HAP-1 (cell line): ENCODE measurements around the gene LRRC41.
"Not testable (repeated sequence)": the region's sequence is repeated elsewhere in the genome, so short reads cannot be mapped to it uniquely, and the experiment has no call there.

ENCODE experiments used
- DNase-seq, 2 experiments: peaks; one replicate each; pipeline ENCODE4 v3.0.0-alpha.2; 2016 to 2020; ENCODE audit warnings: low spot score in 2 of 2
- H3K27me3 ChIP-seq: fragments of 250-450 bp; sonication (Bioruptor Pico); 2 replicates; pipeline ENCODE4 v1.5.1; 2020; ENCODE audit warnings: low read depth, mild to moderate bottlenecking, moderate library complexity
- H3K36me3 ChIP-seq: fragments of 250-450 bp; sonication (Bioruptor Pico); replicated peaks from 2 replicates; pipeline ENCODE4 v1.5.1; 2020; ENCODE audit warnings: mild to moderate bottlenecking
- H3K4me1 ChIP-seq: fragments of 250-450 bp; sonication (Bioruptor Pico); 2 replicates; pipeline ENCODE4 v1.5.1; 2020; ENCODE audit warnings: mild to moderate bottlenecking
- H3K4me3 ChIP-seq: fragments of 250-450 bp; sonication (Bioruptor Pico); 2 replicates; pipeline ENCODE4 v1.5.1; 2020; ENCODE audit warnings: mild to moderate bottlenecking, moderate library complexity
- H3K9me3 ChIP-seq: fragments of 250-450 bp; sonication (Bioruptor Pico); 2 replicates; pipeline ENCODE4 v1.5.1; 2020; ENCODE audit warnings: mild to moderate bottlenecking, moderate library complexity
- in situ Hi-C: fragments of 300-500 bp; cut with MboI; formaldehyde crosslinking; loops from 3 replicates; pipeline ENCODE4 v1.14.3; 2020; ENCODE audit warnings: low sequenced_read_pairs, inconsistent platforms, mixed read lengths

LRRC41 gene

GRCh38 chr1:46334030-46334384, 30.6 kb upstream of the LRRC41 start:
- Histone ChIP-seq H3K4me1 (0 out of 2 replicates have a peak, but pooled peaks cover 3% of the 10 kb centered on the region), H3K9me3 (no peaks in the 10 kb centered on the region), H3K36me3 (no peaks in the 10 kb centered on the region), H3K27me3 (no peaks in the 10 kb centered on the region), H3K4me3 (no peak overlapping the region)
- DNase-seq, result no peak
- in situ Hi-C loops, result no loop called here

- peak; percentile 44 for DNase-seq
- Histone ChIP-seq H3K4me1 (0 out of 2 replicates have a peak, but pooled peaks cover 3% of the 10 kb centered on the region), H3K36me3 (no peaks in the 10 kb centered on the region), H3K9me3 (no peaks in the 10 kb centered on the region), H3K4me3 (no peak overlapping the region), H3K27me3 (no peaks in the 10 kb centered on the region)
- in situ Hi-C loops, result no loop called here
Measured at GRCh38 chr1:46333300-46334029, 30.0 kb upstream of the LRRC41 start.

- DNase-seq, H3K36me3 ChIP-seq, H3K27me3 ChIP-seq, H3K4me1 ChIP-seq, H3K4me3 ChIP-seq, in situ Hi-C loops, H3K9me3 ChIP-seq: not testable (repeated sequence)
Measured at GRCh38 chr1:46331786-46332540, 28.5 kb upstream of the LRRC41 start.

DNA sequence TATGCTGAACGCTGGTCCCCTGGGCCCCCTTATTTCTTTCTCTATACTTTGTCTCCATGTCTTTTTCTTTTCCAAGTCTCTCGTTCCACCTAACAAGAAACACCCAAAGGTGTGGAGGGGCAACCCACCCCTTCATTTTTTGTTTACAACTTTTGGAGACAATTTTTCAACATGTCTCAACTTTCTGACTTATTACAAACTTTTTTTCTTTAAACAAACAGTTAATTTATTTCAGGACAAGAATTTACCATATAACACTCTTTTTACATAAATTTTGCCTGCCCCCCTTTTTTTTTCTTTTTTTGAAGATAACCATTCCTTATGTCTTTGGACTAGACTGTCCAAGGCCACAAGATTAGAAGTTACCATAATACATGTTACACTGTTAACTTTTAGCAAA, 27.0 kb upstream of the LRRC41 start:
- H3K4me1 ChIP-seq, DNase-seq, H3K4me3 ChIP-seq, H3K27me3 ChIP-seq, in situ Hi-C loops, H3K36me3 ChIP-seq, H3K9me3 ChIP-seq: not testable (repeated sequence)

- H3K9me3 ChIP-seq, H3K27me3 ChIP-seq, in situ Hi-C loops, H3K36me3 ChIP-seq, H3K4me3 ChIP-seq, DNase-seq, H3K4me1 ChIP-seq: not testable (repeated sequence)
Measured at GRCh38 chr1:46329807-46330206, 26.4 kb upstream of the LRRC41 start.

- H3K36me3 ChIP-seq, H3K4me1 ChIP-seq, in situ Hi-C loops, H3K9me3 ChIP-seq, H3K27me3 ChIP-seq, DNase-seq, H3K4me3 ChIP-seq: not testable (repeated sequence)
Measured at GRCh38 chr1:46328182-46328581, 24.8 kb upstream of the LRRC41 start.

GRCh38 chr1:46325285-46326076, 22.1 kb upstream of the LRRC41 start:
- H3K4me1 ChIP-seq, H3K9me3 ChIP-seq, H3K4me3 ChIP-seq, in situ Hi-C loops, H3K27me3 ChIP-seq, H3K36me3 ChIP-seq, DNase-seq: not testable (repeated sequence)

DNA sequence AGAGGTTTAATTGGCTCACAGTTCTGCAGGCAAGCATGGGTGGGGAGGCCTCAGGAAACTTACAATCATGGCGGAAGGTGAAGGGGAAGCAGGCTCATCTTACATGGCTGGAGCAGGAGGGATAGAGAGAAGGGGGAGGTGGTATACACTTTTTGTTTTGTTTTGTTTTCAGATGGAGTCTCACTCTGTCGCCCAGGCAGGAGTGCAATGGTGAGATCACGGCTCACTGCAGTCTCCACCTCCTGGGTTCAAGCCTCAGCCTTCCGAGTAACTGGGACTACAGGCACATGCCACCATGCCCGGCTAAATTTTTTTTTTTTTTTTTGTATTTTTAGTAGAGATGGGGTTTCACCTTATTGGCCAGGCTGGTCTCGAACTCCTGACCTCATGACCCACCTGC, 18.8 kb upstream of the LRRC41 start:
- H3K4me3 ChIP-seq, in situ Hi-C loops, H3K36me3 ChIP-seq, H3K27me3 ChIP-seq, H3K4me1 ChIP-seq, H3K9me3 ChIP-seq, DNase-seq: not testable (repeated sequence)

GRCh38 chr1:46319960-46320914, 16.8 kb upstream of the LRRC41 start:
- H3K4me1 ChIP-seq, H3K27me3 ChIP-seq, H3K9me3 ChIP-seq, H3K4me3 ChIP-seq, in situ Hi-C loops: not testable (repeated sequence)
- DNase-seq, result peak in 1 of 2 experiments; percentile 51
- H3K36me3 ChIP-seq, result peaks cover 23% of the 10 kb centered on the region

- DNase-seq, H3K9me3 ChIP-seq, in situ Hi-C loops, H3K27me3 ChIP-seq, H3K4me1 ChIP-seq, H3K4me3 ChIP-seq: not testable (repeated sequence)
- H3K36me3 ChIP-seq, result peaks cover 32% of the 10 kb centered on the region
Measured at GRCh38 chr1:46319301-46319700, 15.9 kb upstream of the LRRC41 start.

DNA sequence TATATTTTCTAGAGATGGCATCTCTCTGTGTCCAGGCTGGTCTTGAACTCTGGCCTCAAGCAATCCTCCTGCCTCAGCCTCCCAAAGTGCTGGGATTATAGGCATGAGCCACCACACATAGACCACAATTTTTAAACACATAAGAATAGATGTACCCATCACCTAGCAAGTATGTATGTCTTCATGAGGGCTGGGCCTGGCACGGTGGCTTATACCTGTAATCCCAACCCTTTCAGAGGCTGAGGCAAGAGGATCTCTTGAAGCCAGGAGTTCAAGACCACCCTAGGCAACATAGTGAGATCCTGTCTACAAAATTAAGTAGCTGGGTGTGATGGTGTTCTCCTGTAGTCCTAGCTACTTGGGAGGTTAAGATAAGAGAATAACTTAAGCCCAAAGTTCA, 13.9 kb upstream of the LRRC41 start:
- in situ Hi-C loops, result no loop called here
- Histone ChIP-seq H3K4me3 (no peak overlapping the region), H3K9me3 (no peaks in the 10 kb centered on the region), H3K4me1 (peaks cover 4% of the 10 kb centered on the region), H3K27me3 (no peaks in the 10 kb centered on the region), H3K36me3 (peaks cover 50% of the 10 kb centered on the region)
- DNase-seq, result no peak

DNA sequence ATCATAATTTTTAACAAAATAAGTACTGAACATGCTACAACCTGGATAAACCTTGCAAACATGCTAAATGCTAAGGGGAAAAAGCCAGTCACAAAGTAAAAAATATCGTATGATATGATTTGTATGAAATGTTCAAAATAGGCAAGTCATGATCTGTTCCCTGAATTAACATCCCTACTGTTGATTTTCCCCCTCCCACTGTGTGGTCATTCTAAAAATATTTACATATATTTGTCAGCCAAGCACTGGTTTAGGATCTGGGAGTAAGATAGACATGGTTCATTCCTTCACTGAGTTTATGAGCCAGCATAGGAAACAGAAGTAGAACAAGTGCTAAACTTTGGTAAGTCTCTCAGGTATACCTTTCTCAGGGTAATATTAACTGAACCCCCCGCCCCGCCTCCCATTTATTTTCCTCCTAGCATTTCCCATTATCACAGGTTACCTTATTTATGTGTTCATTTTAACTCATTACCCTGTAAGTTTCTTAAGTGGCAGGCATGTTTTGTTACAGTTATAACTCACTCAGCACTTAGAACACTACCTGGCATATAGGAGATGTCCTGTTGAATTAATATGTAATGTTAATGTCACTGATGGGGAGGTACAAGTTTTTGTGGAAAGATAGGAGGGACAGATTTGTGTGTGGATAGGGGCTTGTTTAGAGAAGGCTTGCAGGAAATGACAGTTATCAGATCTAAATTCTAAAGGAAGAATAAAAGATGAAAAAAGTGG, 12.4 kb upstream of the LRRC41 start:
- Histone ChIP-seq H3K9me3 (no peaks in the 10 kb centered on the region), H3K27me3 (no peaks in the 10 kb centered on the region), H3K36me3 (peaks cover 65% of the 10 kb centered on the region), H3K4me3 (no peak overlapping the region), H3K4me1 (peaks cover 4% of the 10 kb centered on the region)
- in situ Hi-C loops, result no loop called here
- DNase-seq, result no peak

DNA sequence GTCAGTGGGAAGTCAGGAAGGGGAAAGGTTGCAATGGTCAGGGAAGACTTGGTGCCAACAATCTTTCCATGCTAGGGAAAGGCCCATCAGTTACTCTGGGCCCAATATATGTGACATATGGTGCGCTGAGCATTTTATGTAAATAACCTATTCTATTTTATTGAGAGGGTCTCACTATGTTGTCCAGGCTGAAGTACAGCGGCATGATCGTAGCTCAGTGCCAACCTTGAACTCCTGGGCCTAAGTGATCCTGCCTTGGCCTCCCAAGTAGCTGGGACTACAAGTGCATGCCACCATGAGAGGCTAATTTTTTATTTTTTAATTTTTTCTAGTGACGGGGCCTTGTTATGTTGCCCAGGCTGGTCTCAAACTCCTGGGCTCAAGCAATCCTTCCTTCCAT, 6.9 kb upstream of the LRRC41 start:
- in situ Hi-C loops, result no loop called here
- Histone ChIP-seq H3K4me3 (no peak overlapping the region), H3K4me1 (peaks cover 28% of the 10 kb centered on the region), H3K36me3 (peaks cover 86% of the 10 kb centered on the region), H3K9me3 (no peaks in the 10 kb centered on the region), H3K27me3 (no peaks in the 10 kb centered on the region)
- no peak for DNase-seq
